Eye (tissue), 1 donor: ENCODE measurements around the gene PODXL.

Experiments used
- DNase-seq: peaks from one replicate; pipeline ENCODE4 v3.0.0-alpha.2; 2015

The PODXL gene

GRCh38 chr7:131556053-131556908 lies at the start of gene PODXL:
TSS of gene PODXL (minus strand) at chr7:131556628. CDS start at chr7:131556359, 269 bp downstream.
- peak; percentile 84 for DNase-seq

GRCh38 chr7:131605280-131605878 lies 49.0 kb upstream of the PODXL start:
- peak; percentile 63 for DNase-seq

GRCh38 chr7:131604841-131605279 lies 48.4 kb upstream of the PODXL start:
- DNase-seq = peak; percentile 61

- DNase-seq = no peak
Measured at GRCh38 chr7:131603932-131604331, 47.5 kb upstream of the PODXL start.

- no peak for DNase-seq
Measured at GRCh38 chr7:131602994-131603372, 46.6 kb upstream of the PODXL start.

- DNase-seq = no peak
Measured at GRCh38 chr7:131602304-131602993, 46.0 kb upstream of the PODXL start.

GRCh38 chr7:131600085-131600881 lies 43.9 kb upstream of the PODXL start:
- DNase-seq = peak; percentile 76

GRCh38 chr7:131596785-131597184 lies 40.4 kb upstream of the PODXL start:
- no peak for DNase-seq

GRCh38 chr7:131595699-131596098 lies 39.3 kb upstream of the PODXL start:
- no peak for DNase-seq

- DNase-seq = no peak
Measured at GRCh38 chr7:131591687-131592319, 35.4 kb upstream of the PODXL start.

GRCh38 chr7:131587315-131587923 lies 31.0 kb upstream of the PODXL start:
- no peak for DNase-seq

- no peak for DNase-seq
Measured at GRCh38 chr7:131586759-131587158, 30.3 kb upstream of the PODXL start.

- DNase-seq = no peak
Measured at GRCh38 chr7:131586259-131586658, 29.8 kb upstream of the PODXL start.

GRCh38 chr7:131583430-131583829 lies 27.0 kb upstream of the PODXL start:
- no peak for DNase-seq

- DNase-seq = peak; percentile 17
Measured at GRCh38 chr7:131581241-131582051, 25.0 kb upstream of the PODXL start.

- no peak for DNase-seq
Measured at GRCh38 chr7:131578602-131579001, 22.2 kb upstream of the PODXL start.

GRCh38 chr7:131574741-131575140 lies 18.3 kb upstream of the PODXL start:
- DNase-seq = no peak

- no peak for DNase-seq
Measured at GRCh38 chr7:131570401-131570800, 14.0 kb upstream of the PODXL start.

- peak; percentile 76 for DNase-seq
Measured at GRCh38 chr7:131568970-131569369, 12.5 kb upstream of the PODXL start.

- no peak for DNase-seq
Measured at GRCh38 chr7:131568510-131568909, 12.1 kb upstream of the PODXL start.

GRCh38 chr7:131564640-131565039 lies 8.2 kb upstream of the PODXL start:
- DNase-seq = no peak
